ENCODE measurements around the gene PTTG2. TPM values are rescaled to one million over a fixed set of nuclear protein-coding genes. Genes with fewer than 3 reads are reported as not detected.

Gene PTTG2
- total RNA-seq, 2 experiments from 2014 or later: not detected

DNA sequence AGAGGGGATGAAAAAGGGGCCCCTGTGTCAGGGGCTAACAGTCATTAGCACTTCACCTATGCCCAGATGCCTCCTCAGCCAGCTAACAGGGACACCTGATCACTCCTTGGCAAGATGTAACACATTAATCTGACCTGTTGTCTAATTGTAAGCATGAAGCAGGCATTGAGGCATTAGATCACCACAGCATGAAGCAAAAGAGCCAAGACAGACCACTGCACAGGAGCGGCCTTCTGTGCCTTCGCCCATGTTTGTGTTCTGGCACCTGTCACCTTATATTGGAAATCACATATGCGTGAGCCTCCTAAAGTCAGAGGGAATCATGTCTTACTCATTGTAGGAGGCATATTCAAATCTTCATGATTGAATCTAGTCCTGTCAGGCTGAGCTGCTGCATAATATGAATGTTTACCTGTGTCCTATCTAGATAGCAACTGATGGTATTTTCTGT, 48.4 kb downstream of the PTTG2 start:
- H3K4me1 Mint-ChIP-seq (ENCODE audit: low read depth): peaks cover 51% of the 10 kb centered on the region
- no peak for TF ChIP-seq CTCF (IDR thresholded peaks at IDR 0.05)
- POLR2A ChIA-PET: interaction anchor here (1.0 kb wide), 1 partner anchor 32 kb away, joined by 3 read pairs; no protein-coding TSS in a partner anchor

GRCh38 chr4:38009421-38009820, 49.2 kb downstream of the PTTG2 start:
- TF ChIP-seq CTCF (IDR thresholded peaks at IDR 0.05): no peak
- POLR2A ChIA-PET: no interaction called here
- no peaks in the 10 kb centered on the region for H3K9me3 Mint-ChIP-seq

More for the DNA sequence above, 48.4 kb downstream of the PTTG2 start:
- no peaks in the 10 kb centered on the region for H3K27me3 Mint-ChIP-seq
- no peaks in the 10 kb centered on the region for H3K9me3 Mint-ChIP-seq
- peaks cover 2% of the 10 kb centered on the region for H3K36me3 Mint-ChIP-seq (ENCODE audit: low read depth)
- DNase-seq: no peak
- ATAC-seq: no peak
- CTCF ChIA-PET: interaction anchor here (0.9 kb wide), 1 partner anchor 27 kb away, joined by 3 read pairs; no protein-coding TSS in a partner anchor
- no peak overlapping the region for H3K4me3 Mint-ChIP-seq
- intact Hi-C loops (cut with micrococcal nuclease): no loop called here
- H3K27ac Mint-ChIP-seq: no peak overlapping the region

DNA sequence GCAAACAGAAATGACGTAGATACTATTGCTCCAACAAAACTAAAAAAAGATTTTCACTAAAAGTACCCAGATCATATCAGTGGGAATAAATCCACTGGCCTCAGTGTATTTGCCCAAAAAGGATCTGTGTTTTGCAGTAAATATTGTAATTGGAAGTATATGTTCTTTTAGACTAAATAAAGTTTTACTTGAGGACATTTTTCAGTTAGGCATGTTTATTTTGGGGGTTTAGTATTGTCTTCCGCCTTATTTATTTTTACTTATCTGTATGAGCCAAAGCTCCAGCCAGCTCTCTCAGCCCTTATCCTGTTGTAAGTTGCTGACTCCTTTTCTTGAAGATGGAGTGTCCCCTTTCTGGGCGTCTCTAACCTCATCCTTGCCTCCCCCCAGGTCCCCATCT, 49.8 kb downstream of the PTTG2 start:
- ChIA-PET CTCF (no interaction called here), POLR2A (no interaction called here)

More at GRCh38 chr4:38009421-38009820, 49.2 kb downstream of the PTTG2 start:
- CTCF ChIA-PET: no interaction called here
- no peaks in the 10 kb centered on the region for H3K27me3 Mint-ChIP-seq
- intact Hi-C loops (cut with micrococcal nuclease): no loop called here
- ATAC-seq: no peak
- H3K4me1 Mint-ChIP-seq (ENCODE audit: low read depth): peaks cover 46% of the 10 kb centered on the region
- H3K27ac Mint-ChIP-seq: no peak overlapping the region
- DNase-seq: no peak
- H3K4me3 Mint-ChIP-seq: no peak overlapping the region
- peaks cover 5% of the 10 kb centered on the region for H3K36me3 Mint-ChIP-seq (ENCODE audit: low read depth)

More for the DNA sequence above, 49.8 kb downstream of the PTTG2 start:
- Mint-ChIP-seq H3K27me3 (no peaks in the 10 kb centered on the region), H3K9me3 (no peaks in the 10 kb centered on the region), H3K36me3 (ENCODE audit: low read depth) (peaks cover 8% of the 10 kb centered on the region), H3K4me3 (no peak overlapping the region), H3K4me1 (ENCODE audit: low read depth) (peaks cover 40% of the 10 kb centered on the region), H3K27ac (no peak overlapping the region)
- TF ChIP-seq CTCF (IDR thresholded peaks at IDR 0.05): no peak
- no peak for ATAC-seq
- intact Hi-C loops (cut with micrococcal nuclease): no loop called here
- no peak for DNase-seq

Other genes with a start within 250 kb of the PTTG2 start
- gene PGM2, start 133.7 kb upstream of the PTTG2 start, total RNA-seq: 10 to 100 TPM; 63.0 to 67.6 TPM
- 10 to 100 TPM; 79.4 to 91.4 TPM for gene TBC1D1, start 69.3 kb upstream of the PTTG2 start, total RNA-seq

Data from activated CD8-positive, alpha-beta T cell treated with anti-CD3 and anti-CD28 coated beads for 36 hours (primary cell).